ENCODE results near the gene DMBX1. TPM values are rescaled to one million over a fixed set of nuclear protein-coding genes. Genes with fewer than 3 reads are reported as not detected.

Gene DMBX1
- total and polyA plus RNA-seq, 4 donors, result not detected

DNA sequence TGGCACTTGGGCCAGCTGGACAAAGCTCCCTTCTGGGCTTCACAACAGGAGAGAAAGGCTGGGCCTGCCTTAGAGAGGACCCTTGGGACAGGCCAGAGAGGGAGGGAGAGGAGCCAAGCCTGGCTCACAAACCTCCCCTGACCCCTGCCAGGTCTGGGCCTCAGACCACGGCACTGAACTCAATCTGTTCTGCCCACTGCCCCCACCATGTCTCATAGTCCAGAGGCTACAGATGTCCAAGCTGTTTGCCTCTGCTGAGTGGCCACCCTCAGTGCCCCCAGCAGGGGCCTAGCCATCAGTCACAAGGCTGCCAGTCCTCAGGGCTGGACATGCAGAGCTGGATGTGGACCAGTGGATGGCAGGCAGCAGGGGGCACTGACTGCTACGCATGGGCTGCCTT is 13.0 kb upstream of the DMBX1 start:
- no peaks in the 10 kb centered on the region for H3K9me3 ChIP-seq (ENCODE audit: control insufficient read depth in 4 of 4, low read length in 3 of 4)
- H3K4me3 ChIP-seq (ENCODE audit: low read depth in 1 of 3, low read length in 3 of 3), result no peak overlapping the region
- no peak overlapping the region for H3K27ac ChIP-seq (ENCODE audit: low read depth in 1 of 2, low read length in 2 of 2)
- TF ChIP-seq FOXA1 (IDR thresholded peaks at IDR 0.05), result no peak
- no peak for TF ChIP-seq HNF4G (IDR thresholded peaks at IDR 0.05)
- no peak for TF ChIP-seq GABPA (IDR thresholded peaks at IDR 0.05 in 1 of 2, conservative IDR thresholded peaks at IDR 0.05 in 1 of 2)
- TF ChIP-seq, protein P1, sequence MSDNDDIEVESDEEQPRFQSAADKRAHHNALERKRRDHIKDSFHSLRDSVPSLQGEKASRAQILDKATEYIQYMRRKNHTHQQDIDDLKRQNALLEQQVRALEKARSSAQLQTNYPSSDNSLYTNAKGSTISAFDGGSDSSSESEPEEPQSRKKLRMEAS (IDR thresholded peaks at IDR 0.05), result no peak
- TF ChIP-seq FOXA2 (IDR thresholded peaks at IDR 0.05), result no peak
- TF ChIP-seq, protein P2, sequence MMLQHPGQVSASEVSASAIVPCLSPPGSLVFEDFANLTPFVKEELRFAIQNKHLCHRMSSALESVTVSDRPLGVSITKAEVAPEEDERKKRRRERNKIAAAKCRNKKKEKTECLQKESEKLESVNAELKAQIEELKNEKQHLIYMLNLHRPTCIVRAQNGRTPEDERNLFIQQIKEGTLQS (IDR thresholded peaks at IDR 0.05), result no peak
- TF ChIP-seq, protein P3, sequence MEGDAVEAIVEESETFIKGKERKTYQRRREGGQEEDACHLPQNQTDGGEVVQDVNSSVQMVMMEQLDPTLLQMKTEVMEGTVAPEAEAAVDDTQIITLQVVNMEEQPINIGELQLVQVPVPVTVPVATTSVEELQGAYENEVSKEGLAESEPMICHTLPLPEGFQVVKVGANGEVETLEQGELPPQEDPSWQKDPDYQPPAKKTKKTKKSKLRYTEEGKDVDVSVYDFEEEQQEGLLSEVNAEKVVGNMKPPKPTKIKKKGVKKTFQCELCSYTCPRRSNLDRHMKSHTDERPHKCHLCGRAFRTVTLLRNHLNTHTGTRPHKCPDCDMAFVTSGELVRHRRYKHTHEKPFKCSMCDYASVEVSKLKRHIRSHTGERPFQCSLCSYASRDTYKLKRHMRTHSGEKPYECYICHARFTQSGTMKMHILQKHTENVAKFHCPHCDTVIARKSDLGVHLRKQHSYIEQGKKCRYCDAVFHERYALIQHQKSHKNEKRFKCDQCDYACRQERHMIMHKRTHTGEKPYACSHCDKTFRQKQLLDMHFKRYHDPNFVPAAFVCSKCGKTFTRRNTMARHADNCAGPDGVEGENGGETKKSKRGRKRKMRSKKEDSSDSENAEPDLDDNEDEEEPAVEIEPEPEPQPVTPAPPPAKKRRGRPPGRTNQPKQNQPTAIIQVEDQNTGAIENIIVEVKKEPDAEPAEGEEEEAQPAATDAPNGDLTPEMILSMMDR (IDR thresholded peaks at IDR 0.05; ENCODE audit: low read depth, low read length, missing input control), result no peak
- peaks cover 2 to 9% (median 6%) of the 10 kb centered on the region in 4 donors for H3K4me1 ChIP-seq (ENCODE audit: control insufficient read depth in 4 of 4, insufficient read depth in 4 of 4, low read length in 3 of 4)
- H3K27me3 ChIP-seq (ENCODE audit: control insufficient read depth in 4 of 4, insufficient read depth in 4 of 4, low read length in 3 of 4), result no peaks in the 10 kb centered on the region
- DNase-seq (ENCODE audit: low spot score), result no peak
- 87% methylated on average over 2 of the region's 2 CpGs for WGBS
- no peak overlapping the region for H3K9ac ChIP-seq (ENCODE audit: low read depth in 1 of 2, low read length in 2 of 2)
- no peaks in the 10 kb centered on the region for H3K36me3 ChIP-seq (ENCODE audit: control insufficient read depth in 4 of 4, insufficient read depth in 3 of 4, low read depth in 1 of 4, low read length in 3 of 4)

DNA sequence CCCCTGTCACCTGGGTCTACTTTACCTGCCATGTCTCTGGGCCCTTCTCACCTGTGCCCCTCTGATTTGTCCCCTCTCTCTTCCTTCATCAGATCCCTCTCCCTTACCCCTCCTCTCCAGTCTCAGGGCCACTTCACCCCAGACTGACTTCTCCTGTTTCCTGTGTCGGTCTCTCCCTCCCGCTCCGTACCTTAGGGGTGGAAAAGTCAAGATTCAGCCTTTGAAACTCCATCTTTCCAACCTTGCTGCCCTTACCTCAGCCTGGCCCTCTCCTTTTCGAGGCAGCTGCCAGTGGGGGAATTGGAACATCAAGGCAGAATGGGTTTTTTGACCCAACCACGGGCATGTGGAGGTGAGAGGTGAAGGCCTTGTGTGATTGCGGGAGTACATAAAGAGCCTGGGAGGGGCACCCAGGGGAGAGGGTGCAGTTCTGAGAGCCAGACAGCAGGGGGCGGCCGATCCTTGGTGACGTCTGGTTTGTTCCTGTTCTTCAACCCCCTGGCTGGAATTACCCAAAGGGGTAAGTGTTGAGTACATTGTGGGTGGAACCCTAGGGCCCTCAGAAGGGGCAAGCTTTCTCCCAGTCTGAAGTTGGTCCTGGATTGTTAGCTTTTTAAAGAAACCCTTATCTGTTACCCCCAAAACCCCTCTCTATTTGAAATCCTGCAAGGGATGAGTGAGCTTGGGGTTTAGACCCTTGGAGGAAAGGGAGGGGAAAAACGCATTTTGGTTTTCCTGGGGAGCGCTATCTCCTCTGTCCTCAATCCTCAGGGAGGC is 12.3 kb upstream of the DMBX1 start:
- Histone ChIP-seq H3K9me3 (ENCODE audit: control insufficient read depth in 4 of 4, low read length in 3 of 4) (no peaks in the 10 kb centered on the region), H3K9ac (ENCODE audit: low read depth in 1 of 2, low read length in 2 of 2) (no peak overlapping the region), H3K27me3 (ENCODE audit: control insufficient read depth in 4 of 4, insufficient read depth in 4 of 4, low read length in 3 of 4) (no peaks in the 10 kb centered on the region), H3K36me3 (ENCODE audit: control insufficient read depth in 4 of 4, insufficient read depth in 3 of 4, low read depth in 1 of 4, low read length in 3 of 4) (no peaks in the 10 kb centered on the region), H3K4me3 (ENCODE audit: low read depth in 1 of 3, low read length in 3 of 3) (no peak overlapping the region), H3K4me1 (ENCODE audit: control insufficient read depth in 4 of 4, insufficient read depth in 4 of 4, low read length in 3 of 4) (peaks cover 2 to 9% (median 6%) of the 10 kb centered on the region in 4 donors), H3K27ac (ENCODE audit: low read depth in 1 of 2, low read length in 2 of 2) (no peak overlapping the region)
- 35% methylated on average over 11 of the region's 11 CpGs for WGBS
- peak; percentile 82 for DNase-seq (ENCODE audit: low spot score)
- TF ChIP-seq, protein P3 (IDR thresholded peaks at IDR 0.05; ENCODE audit: low read depth, low read length, missing input control), result peak; percentile 91
- TF ChIP-seq YY1 (IDR thresholded peaks at IDR 0.05) (no peak), GABPA (IDR thresholded peaks at IDR 0.05 in 1 of 2, conservative IDR thresholded peaks at IDR 0.05 in 1 of 2) (no peak), RAD21 (IDR thresholded peaks at IDR 0.05) (peak; percentile 83 to 88)
- TF ChIP-seq, protein P4, sequence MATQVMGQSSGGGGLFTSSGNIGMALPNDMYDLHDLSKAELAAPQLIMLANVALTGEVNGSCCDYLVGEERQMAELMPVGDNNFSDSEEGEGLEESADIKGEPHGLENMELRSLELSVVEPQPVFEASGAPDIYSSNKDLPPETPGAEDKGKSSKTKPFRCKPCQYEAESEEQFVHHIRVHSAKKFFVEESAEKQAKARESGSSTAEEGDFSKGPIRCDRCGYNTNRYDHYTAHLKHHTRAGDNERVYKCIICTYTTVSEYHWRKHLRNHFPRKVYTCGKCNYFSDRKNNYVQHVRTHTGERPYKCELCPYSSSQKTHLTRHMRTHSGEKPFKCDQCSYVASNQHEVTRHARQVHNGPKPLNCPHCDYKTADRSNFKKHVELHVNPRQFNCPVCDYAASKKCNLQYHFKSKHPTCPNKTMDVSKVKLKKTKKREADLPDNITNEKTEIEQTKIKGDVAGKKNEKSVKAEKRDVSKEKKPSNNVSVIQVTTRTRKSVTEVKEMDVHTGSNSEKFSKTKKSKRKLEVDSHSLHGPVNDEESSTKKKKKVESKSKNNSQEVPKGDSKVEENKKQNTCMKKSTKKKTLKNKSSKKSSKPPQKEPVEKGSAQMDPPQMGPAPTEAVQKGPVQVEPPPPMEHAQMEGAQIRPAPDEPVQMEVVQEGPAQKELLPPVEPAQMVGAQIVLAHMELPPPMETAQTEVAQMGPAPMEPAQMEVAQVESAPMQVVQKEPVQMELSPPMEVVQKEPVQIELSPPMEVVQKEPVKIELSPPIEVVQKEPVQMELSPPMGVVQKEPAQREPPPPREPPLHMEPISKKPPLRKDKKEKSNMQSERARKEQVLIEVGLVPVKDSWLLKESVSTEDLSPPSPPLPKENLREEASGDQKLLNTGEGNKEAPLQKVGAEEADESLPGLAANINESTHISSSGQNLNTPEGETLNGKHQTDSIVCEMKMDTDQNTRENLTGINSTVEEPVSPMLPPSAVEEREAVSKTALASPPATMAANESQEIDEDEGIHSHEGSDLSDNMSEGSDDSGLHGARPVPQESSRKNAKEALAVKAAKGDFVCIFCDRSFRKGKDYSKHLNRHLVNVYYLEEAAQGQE (IDR thresholded peaks at IDR 0.05), result no peak
